Measurements from ENCODE around the gene SPATA20.

DNA sequence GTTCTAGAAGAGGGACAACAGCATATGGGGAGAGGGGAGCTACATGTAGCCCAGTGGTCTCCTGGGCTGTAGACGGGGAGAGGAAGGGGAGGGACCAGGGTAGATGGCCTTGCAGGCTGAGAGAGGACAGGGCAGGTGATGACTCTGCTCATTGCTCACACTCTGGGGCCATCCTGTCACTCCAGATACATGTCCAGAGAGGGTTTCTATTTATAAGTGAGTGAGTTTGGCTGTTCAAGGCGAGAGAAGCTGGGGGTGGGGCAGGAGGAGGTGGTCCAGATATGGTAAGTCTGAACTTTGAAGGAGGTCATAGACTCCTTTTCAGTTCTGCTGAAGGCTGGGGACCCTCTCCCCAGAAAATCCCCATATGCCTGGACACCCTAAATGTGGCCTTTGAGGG lies 35.8 kb downstream of the SPATA20 start:
- TF ChIP-seq POLR2AphosphoS5 (IDR thresholded peaks at IDR 0.05; ENCODE audit: low read depth, low read length) (no peak), POLR2A (IDR thresholded peaks at IDR 0.05; ENCODE audit: control extremely low read depth in 1 of 2, low read depth in 2 of 2, low read length in 2 of 2) (no peak), SUZ12 (IDR thresholded peaks at IDR 0.05; ENCODE audit: low read length) (no peak), NANOG (IDR thresholded peaks at IDR 0.05; ENCODE audit: insufficient read depth, low read depth, low read length, poor library complexity, severe bottlenecking) (no peak), FOSL1 (IDR thresholded peaks at IDR 0.05; ENCODE audit: insufficient read depth, low read depth, low read length) (no peak), HDAC2 (IDR thresholded peaks at IDR 0.05; ENCODE audit: borderline replicate concordance in 1 of 2, low read depth in 2 of 2, low read length in 2 of 2) (no peak), RNF2 (IDR thresholded peaks at IDR 0.05; ENCODE audit: borderline replicate concordance, low read depth, low read length, missing control alignments, poor library complexity, severe bottlenecking) (no peak), SAP30 (IDR thresholded peaks at IDR 0.05; ENCODE audit: insufficient read depth, insufficient replicate concordance, low read length) (no peak)
- TF ChIP-seq, protein P1, sequence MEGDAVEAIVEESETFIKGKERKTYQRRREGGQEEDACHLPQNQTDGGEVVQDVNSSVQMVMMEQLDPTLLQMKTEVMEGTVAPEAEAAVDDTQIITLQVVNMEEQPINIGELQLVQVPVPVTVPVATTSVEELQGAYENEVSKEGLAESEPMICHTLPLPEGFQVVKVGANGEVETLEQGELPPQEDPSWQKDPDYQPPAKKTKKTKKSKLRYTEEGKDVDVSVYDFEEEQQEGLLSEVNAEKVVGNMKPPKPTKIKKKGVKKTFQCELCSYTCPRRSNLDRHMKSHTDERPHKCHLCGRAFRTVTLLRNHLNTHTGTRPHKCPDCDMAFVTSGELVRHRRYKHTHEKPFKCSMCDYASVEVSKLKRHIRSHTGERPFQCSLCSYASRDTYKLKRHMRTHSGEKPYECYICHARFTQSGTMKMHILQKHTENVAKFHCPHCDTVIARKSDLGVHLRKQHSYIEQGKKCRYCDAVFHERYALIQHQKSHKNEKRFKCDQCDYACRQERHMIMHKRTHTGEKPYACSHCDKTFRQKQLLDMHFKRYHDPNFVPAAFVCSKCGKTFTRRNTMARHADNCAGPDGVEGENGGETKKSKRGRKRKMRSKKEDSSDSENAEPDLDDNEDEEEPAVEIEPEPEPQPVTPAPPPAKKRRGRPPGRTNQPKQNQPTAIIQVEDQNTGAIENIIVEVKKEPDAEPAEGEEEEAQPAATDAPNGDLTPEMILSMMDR (IDR thresholded peaks at IDR 0.05; ENCODE audit: control extremely low read depth in 1 of 3, insufficient read depth in 1 of 3, low read depth in 1 of 3, low read length in 3 of 3): no peak
- TF ChIP-seq, protein P2, sequence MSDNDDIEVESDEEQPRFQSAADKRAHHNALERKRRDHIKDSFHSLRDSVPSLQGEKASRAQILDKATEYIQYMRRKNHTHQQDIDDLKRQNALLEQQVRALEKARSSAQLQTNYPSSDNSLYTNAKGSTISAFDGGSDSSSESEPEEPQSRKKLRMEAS (IDR thresholded peaks at IDR 0.05): no peak
